Activated CD4-positive, alpha-beta T cell treated with anti-CD3 and anti-CD28 coated beads, Interleukin-2, amount 50 U/mL, for 48 hours (primary cell): ENCODE results near the gene METTL14.

ENCODE experiments used
- DNase-seq, 2 experiments: peaks; one replicate each; pipeline ENCODE4 v3.0.0-alpha.2; 2020

METTL14 gene

DNA sequence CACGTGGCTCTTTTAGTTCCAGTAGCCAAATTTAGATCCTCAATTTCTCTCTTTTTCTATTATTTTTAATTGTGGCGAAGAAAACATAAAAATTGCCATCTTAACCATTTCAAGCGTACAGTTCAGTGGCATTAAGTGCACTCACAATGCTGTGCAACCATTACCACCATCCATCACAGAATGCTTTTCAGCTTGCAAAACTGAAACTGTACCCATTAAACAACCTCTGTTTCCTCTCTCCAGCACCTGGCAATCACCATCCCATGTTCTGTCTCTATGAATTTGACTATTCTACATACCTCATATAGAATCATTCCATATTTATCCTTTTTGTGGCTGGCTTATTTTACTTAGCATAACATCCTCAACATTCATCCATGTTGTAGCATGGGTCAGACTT lies 74.9 kb downstream of the METTL14 start:
- DNase-seq = no peak

DNA sequence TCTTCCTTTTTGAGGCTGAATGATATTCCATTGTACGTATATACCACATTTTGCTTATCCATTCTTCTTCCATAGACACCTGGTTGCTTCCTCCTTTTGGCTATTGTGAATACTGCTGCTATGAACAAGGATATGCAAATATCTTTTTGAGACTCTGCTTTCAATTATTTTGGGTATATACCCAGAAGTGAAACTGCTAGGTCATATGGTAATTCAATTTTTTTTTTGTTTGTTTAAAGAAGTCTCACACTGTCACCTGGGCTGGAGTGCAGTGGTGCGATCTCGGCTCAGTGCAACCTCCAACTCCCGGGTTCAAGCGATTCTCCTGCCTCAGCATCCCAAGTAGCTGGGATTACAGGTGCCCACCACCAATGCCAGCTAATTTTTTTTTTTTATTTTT lies 75.3 kb downstream of the METTL14 start:
- DNase-seq = no peak

DNA sequence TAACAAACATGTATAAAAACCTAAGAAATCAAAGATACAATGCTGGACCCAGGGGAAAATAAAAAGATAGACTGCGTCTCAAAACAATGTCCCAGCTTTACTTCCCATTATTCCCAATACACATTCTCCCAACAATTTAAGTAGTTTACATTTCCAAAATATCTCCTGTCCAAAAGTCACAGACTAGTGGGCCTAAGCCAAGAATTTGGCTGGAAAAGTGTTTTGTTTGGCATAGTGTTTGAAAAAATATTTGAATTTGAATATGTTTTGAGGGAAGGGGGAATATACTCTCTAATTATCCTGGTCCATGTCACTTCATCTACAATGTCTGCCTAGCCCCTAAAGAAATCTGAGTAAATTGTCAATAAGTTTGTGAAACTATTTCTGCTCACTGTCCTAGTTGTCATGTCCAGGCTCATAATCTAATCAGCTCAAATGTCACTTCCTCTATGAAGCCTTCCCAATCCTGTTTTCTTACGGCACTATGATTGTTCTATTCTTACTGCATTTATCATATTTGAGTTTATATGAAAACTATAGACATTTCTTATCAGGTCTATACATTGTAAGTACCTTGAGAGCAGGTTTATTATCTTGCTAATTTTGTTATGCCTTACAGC lies 76.3 kb downstream of the METTL14 start:
- DNase-seq = no peak

DNA sequence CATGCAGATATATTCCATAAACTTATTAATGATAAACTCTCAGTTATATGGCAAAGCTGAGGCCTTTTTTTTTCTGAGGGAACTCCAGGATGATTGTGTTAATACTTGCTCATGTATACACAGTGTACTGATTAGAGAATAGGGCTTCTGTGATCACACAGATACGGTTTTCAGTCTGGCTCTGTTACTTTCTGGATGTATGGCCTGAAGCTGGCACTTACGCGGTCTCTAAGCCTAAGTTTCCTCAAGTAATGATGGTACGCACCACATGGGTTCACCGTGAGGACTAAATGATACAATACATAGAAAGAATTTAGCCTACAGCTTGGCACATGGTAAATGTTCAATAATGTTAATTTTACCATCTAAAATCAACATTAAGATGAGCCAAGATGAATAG lies 77.0 kb downstream of the METTL14 start:
- DNase-seq = no peak

DNA sequence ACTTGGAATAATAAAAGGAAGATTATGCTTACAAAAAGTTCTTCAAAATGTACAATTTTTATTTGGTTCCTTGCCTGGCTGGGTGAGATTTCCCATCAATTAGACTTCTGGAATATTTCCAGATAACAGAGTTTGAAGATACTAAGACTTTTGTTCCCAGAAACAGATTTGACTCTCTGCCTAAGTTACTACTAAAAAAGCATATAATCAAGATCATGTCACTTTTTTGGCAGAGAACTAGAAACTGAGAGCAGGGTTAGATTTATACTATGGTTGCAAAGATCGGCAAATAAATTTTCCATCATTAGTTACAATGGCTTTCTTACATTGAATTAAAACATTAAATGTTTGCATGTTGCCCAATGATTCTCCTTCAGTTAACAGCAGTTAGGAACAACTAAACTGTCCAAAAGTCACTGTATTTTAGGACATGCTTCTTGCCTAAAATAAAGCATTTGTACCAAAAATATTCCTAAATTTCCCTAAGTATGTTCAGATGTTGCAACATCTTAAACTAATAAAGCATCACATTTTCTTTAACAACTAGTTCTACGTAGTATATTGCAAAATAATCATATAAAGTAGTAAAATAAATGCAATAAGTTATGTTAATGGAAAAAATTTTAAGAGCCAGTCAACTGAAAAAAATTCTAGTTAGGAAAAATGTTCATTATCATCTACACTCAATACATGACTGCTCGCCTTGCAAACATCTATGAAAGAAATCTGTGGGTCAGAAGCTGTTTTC lies 77.7 kb downstream of the METTL14 start:
- no peak for DNase-seq
